Liver (tissue), 3 donors: ENCODE results near the gene IGF2R.

Source experiments
- FOXA1 ChIP-seq: IDR thresholded peaks from 2 replicates; pipeline ENCODE4 v1.6.1; 2016; ENCODE audit warnings: antibody characterized with exemption
- JUND ChIP-seq, 2 donors: IDR thresholded peaks; 2 replicates each; pipeline ENCODE4 v1.6.1; 2016; ENCODE audit warnings: antibody characterized with exemption in 2 of 2
- RXRA ChIP-seq, 2 donors: IDR thresholded peaks; 2 replicates each; pipeline ENCODE4 v1.6.1; 2017 to 2018; ENCODE audit warnings: antibody characterized with exemption in 2 of 2, mild to moderate bottlenecking in 1 of 2
- SP1 ChIP-seq: IDR thresholded peaks from 2 replicates; pipeline ENCODE4 v1.6.1; 2018; ENCODE audit warnings: antibody characterized with exemption, mild to moderate bottlenecking
- TAF1 ChIP-seq: conservative IDR thresholded peaks from 2 replicates; pipeline ENCODE4 v1.6.1; 2016; ENCODE audit warnings: antibody characterized with exemption, mild to moderate bottlenecking
- YY1 ChIP-seq: IDR thresholded peaks from 2 replicates; pipeline ENCODE4 v1.6.1; 2016; ENCODE audit warnings: antibody characterized with exemption, mild to moderate bottlenecking
- TF ChIP-seq, protein P1 (sequence below): fragments of 150-350 bp; IDR thresholded peaks from 2 replicates; pipeline ENCODE4 v1.5.1; 2017; ENCODE audit warnings: improper control_type of control experiment, low read depth, low read length; ENCODE audit not compliant: missing input control
- TF ChIP-seq, protein P2 (sequence below): IDR thresholded peaks from 2 replicates; pipeline ENCODE4 v1.6.1; 2016; ENCODE audit warnings: antibody characterized with exemption
- donor health status: healthy.
- donor health status: healthy.

DNA sequence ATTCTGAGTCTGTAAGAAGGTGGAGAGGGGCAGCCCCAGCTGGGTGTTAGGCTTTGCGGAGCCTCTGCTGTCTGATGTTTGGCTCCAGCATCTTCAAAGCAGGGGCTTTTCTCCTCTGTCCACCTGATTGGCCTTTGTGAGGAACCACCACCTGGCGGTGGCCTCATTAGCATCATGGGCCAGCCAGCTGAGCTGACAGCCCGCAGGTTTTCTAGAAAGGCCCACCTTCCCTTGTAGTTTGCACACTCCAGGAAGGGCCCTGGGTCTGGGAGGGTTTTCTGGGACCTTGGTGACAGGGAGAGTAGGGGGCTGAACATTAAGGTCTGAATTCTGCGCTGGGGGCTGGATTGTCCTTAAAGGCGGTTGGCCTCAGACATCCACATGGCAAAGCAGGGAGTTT lies 11.6 kb downstream of the IGF2R start:
- TF ChIP-seq, protein P1, sequence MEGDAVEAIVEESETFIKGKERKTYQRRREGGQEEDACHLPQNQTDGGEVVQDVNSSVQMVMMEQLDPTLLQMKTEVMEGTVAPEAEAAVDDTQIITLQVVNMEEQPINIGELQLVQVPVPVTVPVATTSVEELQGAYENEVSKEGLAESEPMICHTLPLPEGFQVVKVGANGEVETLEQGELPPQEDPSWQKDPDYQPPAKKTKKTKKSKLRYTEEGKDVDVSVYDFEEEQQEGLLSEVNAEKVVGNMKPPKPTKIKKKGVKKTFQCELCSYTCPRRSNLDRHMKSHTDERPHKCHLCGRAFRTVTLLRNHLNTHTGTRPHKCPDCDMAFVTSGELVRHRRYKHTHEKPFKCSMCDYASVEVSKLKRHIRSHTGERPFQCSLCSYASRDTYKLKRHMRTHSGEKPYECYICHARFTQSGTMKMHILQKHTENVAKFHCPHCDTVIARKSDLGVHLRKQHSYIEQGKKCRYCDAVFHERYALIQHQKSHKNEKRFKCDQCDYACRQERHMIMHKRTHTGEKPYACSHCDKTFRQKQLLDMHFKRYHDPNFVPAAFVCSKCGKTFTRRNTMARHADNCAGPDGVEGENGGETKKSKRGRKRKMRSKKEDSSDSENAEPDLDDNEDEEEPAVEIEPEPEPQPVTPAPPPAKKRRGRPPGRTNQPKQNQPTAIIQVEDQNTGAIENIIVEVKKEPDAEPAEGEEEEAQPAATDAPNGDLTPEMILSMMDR, result no peak
- TF ChIP-seq SP1 (no peak), RXRA (IDR thresholded peaks at IDR 0.05) (no peak), TAF1 (no peak), YY1 (no peak), FOXA1 (no peak), JUND (IDR thresholded peaks at IDR 0.05) (no peak)
- TF ChIP-seq, protein P2, sequence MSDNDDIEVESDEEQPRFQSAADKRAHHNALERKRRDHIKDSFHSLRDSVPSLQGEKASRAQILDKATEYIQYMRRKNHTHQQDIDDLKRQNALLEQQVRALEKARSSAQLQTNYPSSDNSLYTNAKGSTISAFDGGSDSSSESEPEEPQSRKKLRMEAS, result no peak
